Muscle of arm (tissue), 14 donors: ENCODE data around the gene PAQR5. TPM values are rescaled to one million over a fixed set of nuclear protein-coding genes. Genes with fewer than 3 reads are reported as not detected.
"Not testable (repeated sequence)": the region's sequence is repeated elsewhere in the genome, so short reads cannot be mapped to it uniquely, and the experiment has no call there.

ENCODE experiments used
- DNase-seq: peaks from one replicate; pipeline ENCODE4 v3.0.0-alpha.2; 2013
- long read RNA-seq, 11 donors: transcript quantifications; one replicate each; lab custom pipeline, GENCODE V29; 2026
- polyA plus RNA-seq, 12 donors: library from polyadenylated mRNA; unstranded; fragments of 120-200 nt; gene quantifications; one replicate each; pipeline ENCODE4 v1.2.1, GENCODE V29; 2013; ENCODE audit not compliant: insufficient read length in 12 of 12

Gene PAQR5
- polyA plus RNA-seq, result 1 to 10 TPM in 3 of 12 donors, under 1 TPM in 8, not detected in 1; 0.22 to 2.6 (median 0.60) TPM
- long read RNA-seq, donor 1, full-length matches to known transcripts, result 5 of 5 reads
- long read RNA-seq, donor 1, partial matches to known transcripts, result 0 of 5 reads
- long read RNA-seq, donor 1, other reads (novel, unspliced or antisense), result 0 of 5 reads
- long read RNA-seq, donor 2, result 0 reads
- long read RNA-seq, donor 3, result 0 reads
- long read RNA-seq, donor 4, result 0 reads
- long read RNA-seq, donor 5, result 0 reads
- long read RNA-seq, donor 6, result 0 reads
- long read RNA-seq, donor 7, result 0 reads
- long read RNA-seq, donor 8, result 0 reads
- long read RNA-seq, donor 9, result 0 reads
- long read RNA-seq, donor 10, result 0 reads
- long read RNA-seq, donor 11, result 0 reads

GRCh38 chr15:69298697-69299441 lies at the start of gene PAQR5:
Gene PAQR5, plus strand, starts transcription at chr15:69298912. Its CDS starts 61,169 bp downstream, at chr15:69360081.
- DNase-seq, result no peak

GRCh38 chr15:69253156-69253555 lies 45.6 kb upstream of the PAQR5 start:
- DNase-seq, result no peak

GRCh38 chr15:69265347-69265955 lies 33.3 kb upstream of the PAQR5 start:
- DNase-seq, result no peak

- no peak for DNase-seq
These were observed 27.5 kb upstream of the PAQR5 start for GRCh38 chr15:69271217-69271616.

- no peak for DNase-seq
These were observed 26.6 kb upstream of the PAQR5 start for GRCh38 chr15:69272139-69272538.

GRCh38 chr15:69272891-69273290 lies 25.8 kb upstream of the PAQR5 start:
- peak; percentile 36 for DNase-seq

- no peak for DNase-seq
These were observed 23.5 kb upstream of the PAQR5 start for GRCh38 chr15:69275074-69275670.

- no peak for DNase-seq
These were observed 22.7 kb upstream of the PAQR5 start for GRCh38 chr15:69275933-69276560.

GRCh38 chr15:69277316-69277715 lies 21.4 kb upstream of the PAQR5 start:
- DNase-seq, result no peak

- DNase-seq, result no peak
These were observed 19.1 kb upstream of the PAQR5 start for GRCh38 chr15:69279636-69280035.

- DNase-seq, result no peak
These were observed 17.9 kb upstream of the PAQR5 start for GRCh38 chr15:69280783-69281182.

GRCh38 chr15:69282104-69282743 lies 16.5 kb upstream of the PAQR5 start:
- no peak for DNase-seq

GRCh38 chr15:69285834-69286233 lies 12.9 kb upstream of the PAQR5 start:
- no peak for DNase-seq

GRCh38 chr15:69288011-69288410 lies 10.7 kb upstream of the PAQR5 start:
- DNase-seq, result no peak

- no peak for DNase-seq
These were observed 10.0 kb upstream of the PAQR5 start for GRCh38 chr15:69288531-69289341.

- no peak for DNase-seq
These were observed 9.2 kb upstream of the PAQR5 start for GRCh38 chr15:69289342-69290146.

- no peak for DNase-seq
These were observed 8.2 kb upstream of the PAQR5 start for GRCh38 chr15:69290346-69291164.

GRCh38 chr15:69291651-69292050 lies 7.1 kb upstream of the PAQR5 start:
- not testable (repeated sequence) for DNase-seq
